GM18498 (cell line): ENCODE results near the gene PROX2.
A peak's percentile ranks its signal among the peaks of the same experiment; 100 is the strongest.

ENCODE experiments used
- ATAC-seq: cut with Tn5 transposase; IDR thresholded peaks from one replicate; pipeline ENCODE4 v1.9.1; 2021; ENCODE audit warnings: mild to moderate bottlenecking, moderate library complexity; ENCODE audit not compliant: unreplicated experiment

The PROX2 gene

DNA sequence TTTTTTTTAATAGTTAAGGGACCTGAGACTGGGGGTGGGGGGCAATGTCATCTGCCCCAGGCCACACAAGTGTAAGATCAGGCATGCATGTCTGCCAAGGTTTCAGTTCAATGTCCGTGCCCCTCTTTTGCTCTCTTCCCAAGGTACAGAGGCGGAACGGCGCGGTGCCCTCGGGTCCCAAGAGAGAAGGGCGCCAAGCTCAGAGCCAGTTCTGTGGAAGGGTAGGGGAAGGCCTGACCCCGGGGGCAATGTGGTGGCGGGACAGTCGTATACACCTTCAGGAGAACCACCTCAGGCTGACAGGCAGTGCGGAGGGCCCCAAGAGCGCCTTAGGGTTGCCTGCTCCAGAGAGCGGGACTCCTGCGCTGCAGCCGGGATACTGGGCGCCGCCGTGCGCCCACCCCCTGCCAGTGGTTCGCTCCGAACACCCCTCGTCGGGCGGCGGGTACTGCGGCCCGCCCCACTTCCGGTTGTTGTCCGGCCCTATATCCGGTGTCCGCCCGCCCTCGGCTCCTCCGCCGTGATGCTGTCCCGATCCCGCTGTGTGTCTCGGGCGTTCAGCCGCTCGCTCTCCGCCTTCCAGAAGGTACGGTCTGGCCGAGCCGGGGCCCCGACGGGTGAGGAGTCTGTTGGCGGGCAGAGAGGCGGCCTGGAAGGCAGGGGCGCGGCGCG is 5.6 kb upstream of the PROX2 start, which contains the start of gene DLST:
Gene DLST, plus strand, starts transcription at position 486 of the 672 bp plus-strand sequence. Its CDS starts 38 bp downstream, at position 524.
- peak; percentile 94 for ATAC-seq

DNA sequence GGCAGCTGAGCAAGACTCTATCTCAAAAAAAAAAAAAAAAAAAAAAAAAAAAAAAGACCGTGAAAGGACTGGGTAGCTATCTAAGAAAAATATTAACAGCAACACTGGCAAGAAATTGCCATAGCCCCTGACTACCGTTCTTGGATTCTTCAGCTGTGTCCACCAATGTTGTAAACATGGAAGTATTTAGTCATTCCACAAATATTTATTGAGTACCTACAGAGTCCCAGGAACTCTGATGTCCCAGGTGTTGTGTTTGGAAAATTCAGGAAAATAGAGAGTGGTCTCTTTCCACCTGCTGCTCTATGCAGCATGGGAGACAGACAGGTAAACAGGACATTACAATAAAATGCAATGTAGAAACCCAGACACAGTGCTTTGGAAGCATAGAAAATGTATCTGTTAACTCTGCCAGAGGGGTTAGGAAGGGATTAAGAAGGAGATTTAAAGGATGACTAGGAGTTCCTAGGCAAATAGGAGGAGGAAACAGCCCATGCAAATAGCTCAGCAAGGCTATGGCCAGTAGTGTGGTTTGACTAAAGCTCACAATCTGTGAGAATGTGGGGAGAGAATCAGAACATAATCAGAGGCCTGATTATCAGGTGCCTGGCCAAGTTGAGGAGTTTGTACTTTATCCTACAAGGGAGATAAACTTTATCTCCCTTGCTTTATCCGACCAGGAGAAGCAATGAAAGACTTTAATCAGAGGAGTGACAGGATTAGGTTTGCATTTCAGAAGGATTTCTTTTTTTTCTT is 3.7 kb upstream of the PROX2 start:
- ATAC-seq = no peak

DNA sequence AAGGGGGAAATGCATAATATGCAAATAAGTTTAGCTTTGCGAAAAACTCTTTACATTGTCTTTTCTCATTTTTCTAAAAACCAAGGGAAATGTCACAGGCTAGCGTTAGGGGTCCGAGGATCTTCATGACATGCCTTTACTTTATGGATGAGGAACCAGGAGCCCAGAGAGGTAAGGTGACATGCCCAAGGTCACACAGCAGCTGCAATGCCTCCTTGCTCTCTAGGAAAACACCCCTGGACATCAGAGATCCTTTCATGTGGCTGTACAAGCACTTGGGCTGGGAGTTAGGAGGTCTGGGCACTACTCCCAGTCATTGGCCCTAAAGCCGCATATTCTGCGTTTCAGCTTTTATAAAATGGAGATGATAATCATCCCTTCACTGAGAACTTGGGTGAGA is 741 bp downstream of the PROX2 start:
- ATAC-seq = no peak

DNA sequence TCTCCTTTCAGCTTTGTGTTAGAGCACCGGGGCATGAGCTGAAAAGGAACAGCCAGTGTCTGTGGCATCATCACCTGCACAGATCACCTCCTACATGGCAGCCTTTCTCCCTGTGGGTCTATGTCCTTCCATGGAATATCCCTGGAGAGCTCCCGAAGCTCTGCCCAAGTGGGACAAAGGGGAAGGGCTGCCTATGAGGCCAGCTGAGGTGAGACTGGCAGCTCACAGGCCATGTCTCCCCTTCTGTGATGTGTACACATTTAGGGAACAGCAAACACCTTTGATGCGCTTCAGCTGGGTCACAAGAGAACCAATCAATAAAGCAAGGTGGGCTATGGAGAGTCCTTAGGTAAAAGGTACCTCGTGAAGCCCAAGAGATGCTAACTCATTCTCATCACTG is 4.1 kb downstream of the PROX2 start:
- ATAC-seq = no peak

DNA sequence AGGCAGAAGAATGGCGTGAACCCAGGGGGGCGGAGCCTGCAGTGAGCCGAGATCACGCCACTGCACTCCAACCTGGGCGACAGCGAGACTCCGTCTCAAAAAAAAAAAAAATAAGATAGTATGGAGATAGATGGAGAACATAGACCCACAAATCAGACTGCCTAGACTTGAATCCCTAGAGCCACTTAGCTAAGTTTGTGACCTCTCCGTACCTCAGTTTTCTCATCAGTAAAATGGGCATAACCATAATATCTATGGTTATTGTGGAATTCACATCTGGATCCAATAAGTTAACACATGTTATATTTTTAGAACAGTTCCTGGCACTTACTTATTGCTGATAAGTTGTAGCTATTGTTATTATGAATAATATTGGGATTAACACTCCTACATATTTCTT is 7.2 kb downstream of the PROX2 start:
- ATAC-seq = no peak

DNA sequence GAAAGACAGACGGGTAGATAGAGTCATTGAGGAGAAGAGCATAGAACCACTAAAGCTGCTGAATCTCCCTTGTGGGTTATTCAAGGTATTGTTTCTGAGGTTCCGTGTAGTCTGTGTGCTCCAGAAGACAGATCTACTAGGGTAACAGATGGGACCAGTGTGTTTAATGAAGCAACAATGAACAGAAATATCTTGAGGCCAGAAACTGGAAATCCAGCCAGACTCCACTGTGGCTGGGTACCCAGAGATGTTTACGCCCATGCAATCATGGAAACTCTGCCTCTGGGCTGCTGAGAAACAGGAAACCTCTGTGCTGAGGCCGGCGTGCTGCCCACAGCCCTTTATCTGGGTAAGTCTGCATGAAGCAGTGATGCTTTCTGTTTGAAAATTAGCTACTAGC is 8.3 kb downstream of the PROX2 start:
- no peak for ATAC-seq

DNA sequence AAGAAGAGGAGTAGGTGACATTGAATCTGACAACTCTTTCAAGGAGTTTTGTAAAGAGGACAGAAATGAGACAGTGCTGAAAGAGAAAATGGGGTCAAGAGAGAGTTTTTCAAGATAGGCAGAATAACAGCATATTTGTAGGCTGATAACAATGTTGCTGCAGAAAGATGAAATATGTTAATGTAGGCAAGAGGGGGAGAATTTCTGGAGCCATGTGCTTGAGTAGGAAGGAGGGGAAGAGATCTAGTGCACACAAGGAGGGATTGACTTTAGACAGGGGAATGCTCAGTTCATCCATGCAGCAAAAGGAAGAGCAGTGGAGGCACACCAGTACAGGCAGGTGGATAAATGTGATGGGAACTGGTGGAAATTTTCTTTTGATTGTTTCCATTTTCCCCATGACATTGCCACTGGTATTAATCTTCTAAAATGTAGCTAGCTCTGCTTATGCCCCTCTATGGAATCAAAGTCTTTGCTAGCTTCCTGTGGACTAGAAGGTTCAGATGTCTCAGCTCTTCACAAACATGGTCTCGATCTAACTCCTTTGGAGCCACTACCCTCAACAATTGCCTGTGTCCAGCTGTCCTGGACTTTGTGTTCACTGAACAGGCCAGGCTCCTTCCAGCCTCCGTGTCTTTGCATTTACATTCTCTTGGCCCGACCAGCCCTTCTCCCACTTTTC is 9.1 kb downstream of the PROX2 start:
- ATAC-seq = no peak

DNA sequence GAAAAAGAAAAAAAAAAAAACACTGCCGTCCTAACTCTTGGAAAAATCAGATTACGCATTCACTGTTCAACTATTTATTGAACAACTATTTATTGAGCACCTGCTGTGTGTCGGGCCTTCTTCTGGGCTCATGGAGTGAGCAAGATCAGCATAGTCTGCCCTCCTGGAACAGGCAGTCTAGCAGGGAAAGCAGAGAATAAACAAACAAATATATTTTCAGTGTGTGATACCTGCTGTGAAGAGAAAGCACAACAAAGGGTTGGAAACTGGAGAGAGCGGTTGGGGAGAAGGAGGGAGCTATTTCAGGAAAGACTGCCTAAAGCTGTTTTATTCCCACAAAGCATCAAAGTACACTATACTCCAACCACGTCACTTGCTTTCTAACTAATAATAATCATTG is 10.8 kb downstream of the PROX2 start:
- ATAC-seq = no peak

DNA sequence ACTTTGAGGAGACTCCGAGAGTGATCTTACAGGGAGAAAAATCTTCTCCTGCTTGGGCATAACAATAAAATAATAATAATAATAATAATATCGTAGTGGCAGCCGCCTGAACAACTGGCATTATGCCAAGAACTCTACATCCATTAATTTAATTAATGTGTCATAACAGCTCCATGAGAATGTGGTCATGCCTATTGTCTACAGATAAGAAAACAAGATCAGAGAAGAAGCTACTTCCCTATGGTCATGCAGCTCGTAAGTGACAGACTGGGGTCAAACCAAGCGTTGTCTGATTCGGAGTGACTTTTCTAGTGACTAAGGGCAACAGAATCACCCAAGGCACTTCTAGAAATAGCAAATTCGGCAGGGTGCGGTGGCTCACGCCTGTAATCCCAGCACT is 11.7 kb downstream of the PROX2 start:
- ATAC-seq = no peak

DNA sequence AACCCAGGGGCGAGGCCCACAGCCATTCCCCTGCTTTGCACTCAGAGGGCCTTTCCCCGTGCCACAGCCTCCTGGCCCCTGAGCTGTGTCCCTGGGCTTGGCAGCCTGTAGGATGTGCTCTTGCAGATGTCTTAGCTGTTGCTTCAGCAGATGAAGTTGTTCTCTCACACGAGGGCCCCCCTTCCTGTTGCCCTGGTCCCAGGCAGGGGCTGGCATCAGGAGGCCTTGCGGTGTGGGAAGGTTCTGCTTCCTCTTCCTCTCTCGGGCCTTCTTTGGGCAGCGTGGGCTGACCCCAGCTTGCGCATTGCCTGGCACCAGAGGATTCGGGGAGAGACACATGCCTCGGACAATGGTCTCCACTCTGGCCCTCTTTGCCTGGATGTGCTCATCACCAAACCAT is 12.7 kb downstream of the PROX2 start:
- no peak for ATAC-seq

DNA sequence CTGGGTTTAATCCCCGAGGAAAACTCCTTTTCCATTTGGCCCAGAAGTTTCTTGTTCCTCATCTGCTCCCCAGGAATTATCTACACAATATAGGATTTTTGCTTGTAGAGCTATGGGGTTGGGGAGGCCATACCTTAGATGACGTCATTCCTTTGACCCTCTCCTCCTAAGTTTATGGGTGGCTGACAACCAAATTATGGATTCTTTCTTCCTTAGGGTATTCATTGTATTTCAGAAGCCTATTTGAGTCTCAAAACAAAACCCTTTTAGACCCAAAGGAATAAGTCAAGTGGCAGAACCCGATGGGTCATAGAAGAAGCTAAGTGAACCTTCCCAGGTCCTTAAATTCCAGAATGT is 14.2 kb downstream of the PROX2 start:
- ATAC-seq = no peak

DNA sequence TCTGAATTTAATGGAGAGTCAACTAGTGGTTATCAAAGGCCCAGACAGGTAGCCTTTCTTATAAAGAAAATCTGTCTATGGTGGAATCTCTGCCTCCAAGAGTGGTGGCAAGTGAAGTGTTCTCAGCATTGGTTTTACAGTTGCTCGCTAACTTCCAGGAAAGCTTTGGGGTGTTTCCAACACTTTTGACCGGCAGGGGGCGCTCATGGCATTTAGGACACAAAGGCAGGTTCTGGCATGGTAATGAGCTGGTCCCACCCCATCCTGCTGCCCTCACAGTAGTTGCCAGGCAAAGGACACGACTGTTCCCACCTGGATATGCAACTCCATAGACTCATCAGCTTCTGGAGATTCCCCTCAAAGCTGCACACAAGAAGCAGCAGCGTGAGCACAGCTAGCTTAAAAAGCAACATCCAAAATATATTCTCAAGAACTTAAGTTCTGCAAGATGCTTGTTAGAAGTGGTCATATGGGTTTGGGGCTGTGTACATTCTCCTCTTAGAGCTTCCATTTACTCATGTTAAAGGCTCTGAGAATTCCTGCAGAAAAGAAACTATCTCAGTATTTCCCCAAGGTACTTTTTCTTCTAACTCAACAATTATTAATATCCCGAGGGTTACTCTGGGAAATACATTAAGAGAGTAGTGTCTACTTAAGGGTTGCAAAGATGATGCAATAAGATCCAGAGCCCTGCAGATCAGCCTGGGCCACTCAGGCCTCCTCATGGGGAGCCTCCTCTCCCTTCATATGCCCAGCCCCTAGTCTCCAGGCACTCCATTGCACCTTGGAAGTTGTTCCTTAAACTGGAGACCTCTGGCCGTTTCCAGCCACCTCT is 14.8 kb downstream of the PROX2 start:
- ATAC-seq = peak; percentile 51

DNA sequence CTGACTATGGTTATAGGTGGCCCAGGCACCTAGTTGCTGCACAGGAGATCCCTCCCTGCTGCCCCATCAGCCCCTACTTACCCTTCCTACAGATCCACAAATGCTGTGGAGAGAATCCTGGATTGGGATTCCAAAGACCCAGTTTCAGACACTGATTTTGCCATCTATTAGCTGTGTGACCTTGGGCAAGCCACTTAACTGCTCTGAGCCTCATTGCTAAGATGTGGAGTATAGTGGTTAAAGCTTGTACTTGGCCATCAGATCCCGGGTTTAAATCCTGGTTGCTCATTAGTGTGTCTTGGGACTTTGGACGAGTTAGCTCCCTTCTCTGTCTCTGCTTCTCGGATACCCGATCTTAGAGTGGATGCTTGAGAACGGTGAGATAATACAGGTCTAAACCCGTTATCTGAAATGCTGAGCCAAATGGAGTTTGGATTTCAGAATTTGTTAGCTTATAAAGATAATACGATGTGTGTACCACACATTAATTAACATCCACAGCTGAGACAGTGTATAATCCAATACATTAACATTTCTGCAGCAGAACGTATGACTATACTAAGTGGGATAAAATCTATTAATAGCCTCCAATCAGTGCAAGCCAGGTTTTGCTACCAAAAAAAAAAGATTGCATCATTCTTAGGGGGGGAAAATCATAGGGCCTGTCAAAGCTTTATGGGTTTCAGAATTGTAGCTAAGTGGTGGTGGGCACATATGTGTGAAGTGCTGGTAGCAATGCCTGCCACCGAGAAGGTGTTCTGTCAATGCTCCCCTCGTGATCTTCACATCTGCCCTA is 16.0 kb downstream of the PROX2 start:
- no peak for ATAC-seq

DNA sequence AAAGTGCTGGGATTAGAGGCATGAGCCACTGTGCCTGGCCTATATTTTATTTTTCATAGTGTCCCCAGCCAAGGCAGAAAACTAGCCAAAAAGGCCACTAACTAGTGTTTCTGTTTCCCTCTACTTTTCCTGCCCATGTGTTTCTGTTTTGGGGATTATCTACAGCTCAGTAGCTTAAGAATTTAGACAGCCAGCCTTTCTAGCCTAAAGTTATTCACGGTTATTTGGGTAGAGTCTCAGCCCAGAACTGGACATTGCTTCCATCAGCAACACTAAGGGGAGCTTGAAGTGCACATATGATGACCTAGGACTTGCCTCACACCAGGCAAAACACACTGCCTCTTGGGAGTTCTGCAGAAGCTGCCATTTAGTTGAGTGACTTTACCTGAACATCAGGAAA is 17.9 kb downstream of the PROX2 start:
- no peak for ATAC-seq

DNA sequence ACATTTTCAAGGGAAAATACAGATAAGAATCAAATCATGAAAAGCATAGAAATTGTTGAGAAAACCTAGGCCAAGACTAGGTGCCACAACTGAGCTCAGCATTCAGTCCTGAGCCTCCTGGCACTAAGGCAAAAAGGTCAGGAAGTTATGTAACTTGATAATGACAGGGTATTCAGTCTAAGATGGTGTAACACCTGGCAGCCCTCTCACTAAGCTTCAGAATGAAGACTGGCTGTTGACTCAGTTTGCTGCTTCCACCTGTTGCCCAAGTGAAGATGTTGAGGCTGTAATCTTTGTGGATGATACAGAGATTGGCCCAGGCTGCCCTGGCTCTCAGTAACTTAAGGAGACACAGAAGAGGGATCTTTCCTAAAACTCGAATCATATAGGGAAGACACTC is 19.6 kb downstream of the PROX2 start:
- no peak for ATAC-seq

DNA sequence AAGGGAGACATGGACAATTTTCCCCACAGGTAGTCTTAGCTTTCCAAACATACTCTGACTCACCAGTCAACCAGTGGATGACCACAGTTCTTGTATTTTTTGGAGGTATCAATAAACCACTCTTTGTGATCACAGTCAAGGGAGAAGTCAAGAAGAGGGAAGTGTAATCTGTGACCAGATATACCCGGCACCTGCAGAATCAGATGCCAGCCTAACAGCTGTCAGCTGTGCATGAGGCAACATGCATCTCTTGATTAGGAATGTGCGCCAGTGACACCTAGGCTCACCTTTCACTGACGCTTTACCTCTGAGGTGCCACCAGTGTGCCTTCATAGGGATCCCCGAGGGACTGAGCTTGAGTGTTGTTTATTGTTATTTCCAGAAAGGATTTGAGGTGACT is 20.0 kb downstream of the PROX2 start:
- ATAC-seq = no peak

DNA sequence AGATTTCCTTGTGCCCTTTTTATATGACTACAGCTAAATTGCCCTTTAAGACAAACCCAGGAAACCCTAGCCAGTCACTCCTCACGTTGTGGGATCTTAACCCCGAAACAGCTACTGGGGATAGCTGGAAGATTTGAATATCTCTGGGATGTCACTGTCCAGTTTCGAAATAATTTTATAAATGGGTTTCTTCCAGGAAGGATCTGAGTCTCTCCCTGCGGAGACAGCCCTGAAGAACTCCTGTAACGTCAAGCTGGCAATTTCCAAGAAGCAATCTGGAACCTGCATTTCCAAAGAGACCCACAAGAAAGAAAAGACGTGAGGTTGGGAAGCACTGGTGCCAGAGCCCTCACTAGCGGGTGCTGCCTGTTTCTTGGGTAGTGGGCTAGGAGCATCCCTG is 20.9 kb downstream of the PROX2 start:
- ATAC-seq = no peak

DNA sequence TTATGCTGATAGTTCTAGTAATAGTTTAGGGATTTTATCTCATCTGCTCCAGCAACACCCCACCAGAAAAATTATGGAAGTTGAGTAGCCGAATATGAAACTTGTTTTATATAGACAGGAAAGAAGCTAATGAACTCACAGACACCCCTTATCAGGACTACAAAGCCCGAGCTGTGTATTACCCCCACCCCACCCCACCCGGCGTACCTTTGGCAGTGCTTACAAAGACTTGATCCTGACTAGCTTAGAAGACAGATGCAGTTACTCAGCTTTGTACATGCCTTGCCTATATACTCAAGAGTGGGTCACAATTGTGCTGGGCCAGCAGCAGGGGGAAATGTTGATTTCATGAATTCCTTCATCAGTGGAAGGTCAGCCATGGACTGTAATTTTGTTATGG is 22.4 kb downstream of the PROX2 start:
- no peak for ATAC-seq

DNA sequence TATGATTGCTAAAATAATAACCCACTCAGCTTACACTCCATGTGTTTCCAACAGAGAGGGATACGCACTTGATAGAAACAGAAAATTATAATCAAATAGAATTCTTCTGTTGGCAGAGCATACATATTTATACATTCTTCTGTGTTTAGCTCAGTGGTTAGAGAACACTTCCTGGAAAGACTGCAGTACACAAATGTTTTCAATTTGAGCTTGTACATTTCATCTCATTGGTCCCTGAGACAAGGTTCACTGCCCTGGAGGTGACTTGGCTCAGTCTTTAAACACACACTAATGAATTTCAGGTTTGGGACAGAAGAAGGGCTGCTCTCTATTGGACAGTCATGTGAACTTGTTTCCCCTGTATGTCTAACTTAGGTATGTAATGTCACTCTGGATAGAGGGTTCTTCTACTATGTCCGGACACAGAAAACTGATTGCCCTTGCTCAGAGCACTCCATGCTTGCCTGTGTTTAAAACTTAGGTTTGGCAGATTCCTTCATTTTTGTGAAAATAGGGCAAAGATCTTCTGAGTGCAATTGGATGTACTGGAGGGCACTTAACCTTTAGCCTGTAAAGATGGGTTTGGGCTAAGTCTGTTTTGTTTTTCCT is 22.9 kb downstream of the PROX2 start:
- no peak for ATAC-seq

DNA sequence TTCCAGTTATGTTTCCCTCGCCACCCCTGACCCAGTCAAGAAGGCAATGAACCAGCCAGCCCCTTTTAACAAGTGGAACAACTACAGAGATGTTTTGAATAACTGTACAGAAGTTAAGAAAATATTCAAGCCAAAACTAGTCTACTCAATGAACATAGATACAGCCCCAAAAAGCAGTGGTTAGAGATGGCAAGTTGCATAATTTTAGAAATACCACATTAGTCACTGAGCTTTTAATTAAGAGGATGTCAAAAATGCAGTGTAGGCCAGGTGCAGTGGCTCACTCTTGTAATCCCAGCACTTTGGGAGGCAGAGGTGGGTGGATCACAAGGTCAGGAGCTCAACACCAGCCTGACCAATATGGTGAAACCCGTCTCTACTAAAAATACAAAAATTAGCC is 27.2 kb downstream of the PROX2 start:
- ATAC-seq = no peak
